HL-60 (cell line): ENCODE data around the gene MRPS18A.

ENCODE experiments used
- CTCF ChIP-seq: IDR thresholded peaks from one replicate; pipeline ENCODE4 v1.5.1; 2011; ENCODE audit warnings: low read length, control low read depth, inconsistent platforms; ENCODE audit not compliant: insufficient read depth
- POLR2AphosphoS5 ChIP-seq: IDR thresholded peaks from 2 replicates; pipeline ENCODE4 v1.6.1; 2012; ENCODE audit warnings: low read depth

DNA sequence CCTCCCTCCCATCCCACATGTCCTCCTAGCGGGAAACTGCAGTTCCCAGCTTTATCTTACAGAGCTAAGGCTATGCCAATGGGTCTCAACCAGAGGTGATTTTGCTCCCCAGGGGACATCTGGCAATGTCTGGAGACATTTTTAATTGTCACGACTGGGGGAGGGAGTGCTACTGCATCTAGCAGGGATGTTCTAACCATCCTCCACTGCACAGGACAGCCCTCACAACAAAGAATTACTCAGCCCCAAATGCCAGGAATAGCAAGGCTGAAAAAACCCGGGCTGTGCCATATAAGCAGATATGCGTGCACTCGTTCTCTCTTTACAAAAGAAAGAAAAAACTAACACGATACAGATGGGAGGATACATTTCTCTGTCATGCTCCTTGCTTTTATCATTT lies 8.5 kb downstream of the MRPS18A start:
- TF ChIP-seq CTCF (no peak), POLR2AphosphoS5 (no peak)
